ENCODE data around the gene APOBEC4. TPM values are rescaled to one million over a fixed set of nuclear protein-coding genes. Genes with fewer than 3 reads are reported as not detected.

APOBEC4 gene
- total and polyA plus RNA-seq, 9 of the 15 experiments (the other 6 are each of a cell fraction or from before 2014, with no cell fraction given), result not detected

GRCh38 chr1:183635606-183636333 lies 17.3 kb downstream of the APOBEC4 start, which contains the start of gene ARPC5 (continued):
- peak; percentile 68 for TF ChIP-seq E2F8 (IDR thresholded peaks at IDR 0.05; ENCODE audit: low read depth, partially characterized antibody)
- TF ChIP-seq, protein P1, sequence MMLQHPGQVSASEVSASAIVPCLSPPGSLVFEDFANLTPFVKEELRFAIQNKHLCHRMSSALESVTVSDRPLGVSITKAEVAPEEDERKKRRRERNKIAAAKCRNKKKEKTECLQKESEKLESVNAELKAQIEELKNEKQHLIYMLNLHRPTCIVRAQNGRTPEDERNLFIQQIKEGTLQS (IDR thresholded peaks at IDR 0.05), result peak; percentile 96
- TF ChIP-seq, protein P1 (CRISPR knock-in tag; conservative IDR thresholded peaks at IDR 0.05), result no peak
- no peak for TF ChIP-seq ATF2 (CRISPR knock-in tag; IDR thresholded peaks at IDR 0.05)
- TF ChIP-seq CBX1 (IDR thresholded peaks at IDR 0.05; ENCODE audit: low read depth), result 0 out of 2 replicates have a peak, but pooled peaks have one; percentile 17
- TF ChIP-seq, protein P2, sequence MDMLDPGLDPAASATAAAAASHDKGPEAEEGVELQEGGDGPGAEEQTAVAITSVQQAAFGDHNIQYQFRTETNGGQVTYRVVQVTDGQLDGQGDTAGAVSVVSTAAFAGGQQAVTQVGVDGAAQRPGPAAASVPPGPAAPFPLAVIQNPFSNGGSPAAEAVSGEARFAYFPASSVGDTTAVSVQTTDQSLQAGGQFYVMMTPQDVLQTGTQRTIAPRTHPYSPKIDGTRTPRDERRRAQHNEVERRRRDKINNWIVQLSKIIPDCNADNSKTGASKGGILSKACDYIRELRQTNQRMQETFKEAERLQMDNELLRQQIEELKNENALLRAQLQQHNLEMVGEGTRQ (CRISPR knock-in tag; IDR thresholded peaks at IDR 0.05), result peak; percentile 96
- 0 out of 4 replicates have a peak, but pooled peaks of 1 of the 2 experiments have one; percentile 5 for TF ChIP-seq KDM4B (IDR thresholded peaks at IDR 0.05; ENCODE audit: borderline replicate concordance in 2 of 2, low read depth in 1 of 2)
- peak; percentile 67 for TF ChIP-seq HMGN3 (IDR thresholded peaks at IDR 0.05; ENCODE audit: borderline replicate concordance, extremely low read depth, insufficient read length, low read depth, low read length)
- TF ChIP-seq LCOR (CRISPR knock-in tag; IDR thresholded peaks at IDR 0.05), result peak; percentile 82; the same call in 1 of the 2 replicates
- TF ChIP-seq, protein P3, sequence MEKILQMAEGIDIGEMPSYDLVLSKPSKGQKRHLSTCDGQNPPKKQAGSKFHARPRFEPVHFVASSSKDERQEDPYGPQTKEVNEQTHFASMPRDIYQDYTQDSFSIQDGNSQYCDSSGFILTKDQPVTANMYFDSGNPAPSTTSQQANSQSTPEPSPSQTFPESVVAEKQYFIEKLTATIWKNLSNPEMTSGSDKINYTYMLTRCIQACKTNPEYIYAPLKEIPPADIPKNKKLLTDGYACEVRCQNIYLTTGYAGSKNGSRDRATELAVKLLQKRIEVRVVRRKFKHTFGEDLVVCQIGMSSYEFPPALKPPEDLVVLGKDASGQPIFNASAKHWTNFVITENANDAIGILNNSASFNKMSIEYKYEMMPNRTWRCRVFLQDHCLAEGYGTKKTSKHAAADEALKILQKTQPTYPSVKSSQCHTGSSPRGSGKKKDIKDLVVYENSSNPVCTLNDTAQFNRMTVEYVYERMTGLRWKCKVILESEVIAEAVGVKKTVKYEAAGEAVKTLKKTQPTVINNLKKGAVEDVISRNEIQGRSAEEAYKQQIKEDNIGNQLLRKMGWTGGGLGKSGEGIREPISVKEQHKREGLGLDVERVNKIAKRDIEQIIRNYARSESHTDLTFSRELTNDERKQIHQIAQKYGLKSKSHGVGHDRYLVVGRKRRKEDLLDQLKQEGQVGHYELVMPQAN (IDR thresholded peaks at IDR 0.05; ENCODE audit: borderline replicate concordance), result peak; percentile 68; the same call in 1 of the 2 replicates
- peak; percentile 94 for TF ChIP-seq RFX1 (IDR thresholded peaks at IDR 0.05)
- peak; percentile 60 for TF ChIP-seq TAF9B (IDR thresholded peaks at IDR 0.05; ENCODE audit: partially characterized antibody)
- TF ChIP-seq U2AF1 (optimal IDR thresholded peaks at IDR 0.05; ENCODE audit: low read depth, low read length), result no peak
- TF ChIP-seq ZFP1 (CRISPR knock-in tag; IDR thresholded peaks at IDR 0.05), result no peak
- TF ChIP-seq, protein P4, sequence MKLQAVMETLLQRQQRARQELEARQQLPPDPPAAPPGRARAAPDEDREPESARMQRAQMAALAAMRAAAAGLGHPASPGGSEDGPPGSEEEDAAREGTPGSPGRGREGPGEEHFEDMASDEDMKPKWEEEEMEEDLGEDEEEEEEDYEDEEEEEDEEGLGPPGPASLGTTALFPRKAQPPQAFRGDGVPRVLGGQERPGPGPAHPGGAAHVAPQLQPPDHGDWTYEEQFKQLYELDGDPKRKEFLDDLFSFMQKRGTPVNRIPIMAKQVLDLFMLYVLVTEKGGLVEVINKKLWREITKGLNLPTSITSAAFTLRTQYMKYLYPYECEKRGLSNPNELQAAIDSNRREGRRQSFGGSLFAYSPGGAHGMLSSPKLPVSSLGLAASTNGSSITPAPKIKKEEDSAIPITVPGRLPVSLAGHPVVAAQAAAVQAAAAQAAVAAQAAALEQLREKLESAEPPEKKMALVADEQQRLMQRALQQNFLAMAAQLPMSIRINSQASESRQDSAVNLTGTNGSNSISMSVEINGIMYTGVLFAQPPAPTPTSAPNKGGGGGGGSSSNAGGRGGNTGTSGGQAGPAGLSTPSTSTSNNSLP (IDR thresholded peaks at IDR 0.05; ENCODE audit: borderline replicate concordance, low read depth, low read length), result no peak
- TF ChIP-seq NR1H2 (CRISPR knock-in tag; IDR thresholded peaks at IDR 0.05), result 0 out of 2 replicates have a peak, but pooled peaks have one; percentile 8
